Tibial artery (tissue), 4 donors: ENCODE results near the gene TNFSF11.

Source experiments
- DNase-seq, 2 donors: peaks; one replicate each; pipeline ENCODE4 v3.0.0-alpha.2; 2019
- H3K27ac ChIP-seq, 2 donors: fragments of 200-600 bp; sonication (generic) in 1 of 2; 1 replicate in 1 of 2; 2 replicates in 1 of 2; pipeline ENCODE4 v1.5.1; 2018 to 2019; ENCODE audit warnings: mild to moderate bottlenecking in 1 of 2
- H3K27me3 ChIP-seq, 2 donors: fragments of 200-600 bp; sonication (generic) in 1 of 2; one replicate each; pipeline versions ENCODE4 v1.5.1 to v1.6.0; 2016 to 2019
- H3K36me3 ChIP-seq, 3 donors: fragments of 200-600 bp; sonication (generic) in 2 of 3; one replicate each; pipeline ENCODE4 v1.5.1; 2016 to 2019; ENCODE audit warnings: mild to moderate bottlenecking in 2 of 3
- H3K4me1 ChIP-seq, 4 donors: fragments of 200-600 bp; sonication (generic) in 2 of 4; 1 replicate in 3 of 4; 2 replicates in 1 of 4; pipeline ENCODE4 v1.5.1; 2016 to 2019
- H3K4me3 ChIP-seq, 2 donors: fragments of 200-600 bp; sonication (generic) in 1 of 2; 1 replicate in 1 of 2; 2 replicates in 1 of 2; pipeline ENCODE4 v1.5.1; 2018 to 2019; ENCODE audit warnings: mild to moderate bottlenecking in 2 of 2
- H3K9me3 ChIP-seq, 3 donors: fragments of 200-600 bp; sonication (generic) in 1 of 3; one replicate each; pipeline ENCODE4 v1.5.1; 2016 to 2019
- intact Hi-C: fragments of 100-400 bp; cut with DNase I; formaldehyde crosslinking; loops from one replicate; pipeline ENCODE4 v1.15.0; 2023; ENCODE audit warnings: low total_unique reads
- TF ChIP-seq, protein P1 (sequence below), 2 experiments: fragments of 200-600 bp in 1 of 2; fragments of 450-650 bp in 1 of 2; IDR thresholded peaks; one replicate each; pipeline ENCODE4 v1.5.1; 2017 to 2019; ENCODE audit warnings: antibody characterized with exemption in 2 of 2, mild to moderate bottlenecking in 1 of 2, moderate library complexity in 1 of 2

Gene TNFSF11

GRCh38 chr13:42625611-42626010, 51.7 kb downstream of the TNFSF11 start:
- Histone ChIP-seq H3K4me1 (no peaks in the 10 kb centered on the region), H3K36me3 (no peaks in the 10 kb centered on the region), H3K9me3 (no peaks in the 10 kb centered on the region), H3K27me3 (no peaks in the 10 kb centered on the region), H3K27ac (no peak overlapping the region), H3K4me3 (no peak overlapping the region)
- intact Hi-C loops, result no loop called here
- TF ChIP-seq, protein P1, sequence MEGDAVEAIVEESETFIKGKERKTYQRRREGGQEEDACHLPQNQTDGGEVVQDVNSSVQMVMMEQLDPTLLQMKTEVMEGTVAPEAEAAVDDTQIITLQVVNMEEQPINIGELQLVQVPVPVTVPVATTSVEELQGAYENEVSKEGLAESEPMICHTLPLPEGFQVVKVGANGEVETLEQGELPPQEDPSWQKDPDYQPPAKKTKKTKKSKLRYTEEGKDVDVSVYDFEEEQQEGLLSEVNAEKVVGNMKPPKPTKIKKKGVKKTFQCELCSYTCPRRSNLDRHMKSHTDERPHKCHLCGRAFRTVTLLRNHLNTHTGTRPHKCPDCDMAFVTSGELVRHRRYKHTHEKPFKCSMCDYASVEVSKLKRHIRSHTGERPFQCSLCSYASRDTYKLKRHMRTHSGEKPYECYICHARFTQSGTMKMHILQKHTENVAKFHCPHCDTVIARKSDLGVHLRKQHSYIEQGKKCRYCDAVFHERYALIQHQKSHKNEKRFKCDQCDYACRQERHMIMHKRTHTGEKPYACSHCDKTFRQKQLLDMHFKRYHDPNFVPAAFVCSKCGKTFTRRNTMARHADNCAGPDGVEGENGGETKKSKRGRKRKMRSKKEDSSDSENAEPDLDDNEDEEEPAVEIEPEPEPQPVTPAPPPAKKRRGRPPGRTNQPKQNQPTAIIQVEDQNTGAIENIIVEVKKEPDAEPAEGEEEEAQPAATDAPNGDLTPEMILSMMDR (IDR thresholded peaks at IDR 0.05), result no peak
- DNase-seq, result no peak

DNA sequence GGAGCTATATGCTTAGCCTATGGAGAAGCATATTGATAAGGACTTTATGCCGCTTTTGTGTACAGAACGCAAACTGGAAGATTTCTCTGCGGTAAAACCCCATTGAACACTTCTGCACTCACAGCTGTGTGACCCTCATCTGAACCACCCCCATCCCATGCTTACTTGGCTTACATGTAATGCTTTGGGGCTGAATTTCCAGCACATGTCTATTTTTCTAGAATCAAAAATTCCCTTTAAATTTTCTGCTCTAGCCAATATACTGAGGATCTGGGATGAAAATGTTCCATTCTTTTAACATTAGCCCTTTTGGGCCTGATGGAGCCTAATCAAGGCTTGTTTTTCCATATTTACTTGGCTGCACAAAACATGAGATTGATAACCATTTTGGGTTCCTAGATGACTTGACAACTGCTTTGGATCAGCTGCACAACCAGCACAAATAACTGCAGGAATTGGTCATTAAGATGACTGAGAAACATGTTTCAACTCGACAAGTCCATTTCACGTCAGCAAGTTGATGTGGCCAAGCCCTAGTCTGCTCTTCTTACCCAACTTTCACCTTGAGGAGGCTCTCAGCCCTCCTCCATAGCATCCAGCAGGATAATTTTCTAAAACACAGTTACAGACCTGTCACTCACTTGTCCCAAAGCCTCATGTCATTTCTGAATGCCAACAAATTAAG, 52.4 kb downstream of the TNFSF11 start:
- Histone ChIP-seq H3K9me3 (no peaks in the 10 kb centered on the region), H3K27me3 (no peaks in the 10 kb centered on the region), H3K4me3 (no peak overlapping the region), H3K36me3 (no peaks in the 10 kb centered on the region), H3K4me1 (no peaks in the 10 kb centered on the region), H3K27ac (no peak overlapping the region)
- intact Hi-C loops, result no loop called here
- TF ChIP-seq, protein P1 (IDR thresholded peaks at IDR 0.05), result no peak
- no peak for DNase-seq

DNA sequence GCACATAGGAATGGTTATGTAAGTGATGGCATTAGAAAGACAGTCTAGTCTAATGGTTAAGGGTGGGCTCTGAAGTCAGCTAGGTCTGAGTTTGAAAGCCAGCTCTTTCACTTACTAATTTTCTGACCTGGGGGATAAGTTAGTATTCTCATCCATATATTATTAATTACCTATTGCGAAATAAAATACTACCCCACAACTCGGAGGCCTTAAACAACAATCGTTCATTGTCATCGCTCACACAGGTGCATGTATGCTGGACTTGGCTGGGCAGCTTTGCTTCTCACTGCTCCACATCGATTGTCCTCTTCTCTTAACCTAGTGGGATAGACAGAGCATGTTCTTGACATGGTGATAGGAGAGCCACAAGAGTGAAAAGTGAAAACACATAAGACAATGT, 54.7 kb downstream of the TNFSF11 start:
- DNase-seq, result no peak
- intact Hi-C loops, result no loop called here
- TF ChIP-seq, protein P1 (IDR thresholded peaks at IDR 0.05), result no peak
- H3K27me3 ChIP-seq, result no peaks in the 10 kb centered on the region
- no peaks in the 10 kb centered on the region for H3K9me3 ChIP-seq
- H3K27ac ChIP-seq, result no peak overlapping the region
- H3K36me3 ChIP-seq, result no peaks in the 10 kb centered on the region
- H3K4me3 ChIP-seq, result no peak overlapping the region
- H3K4me1 ChIP-seq, result no peaks in the 10 kb centered on the region

DNA sequence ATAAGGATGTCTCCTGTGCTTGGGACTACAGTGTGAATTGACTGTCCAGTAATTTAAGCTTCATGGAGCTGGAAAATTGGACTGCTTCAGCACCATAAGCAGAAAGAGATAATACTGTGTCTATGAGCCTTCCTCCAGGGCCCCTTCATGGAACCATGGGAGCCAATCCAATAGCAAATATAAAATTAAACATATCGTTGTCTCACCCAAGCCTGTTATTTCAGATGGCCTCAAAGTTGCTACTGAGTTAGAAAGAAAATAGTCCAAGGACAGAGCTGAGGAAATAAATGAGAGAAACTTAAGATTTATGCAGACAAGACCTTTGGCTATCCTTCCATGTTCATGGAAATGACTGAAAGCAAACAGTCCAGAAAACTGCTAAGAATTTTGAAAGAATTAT, 57.2 kb downstream of the TNFSF11 start:
- TF ChIP-seq, protein P1 (IDR thresholded peaks at IDR 0.05), result no peak
- no peaks in the 10 kb centered on the region for H3K4me1 ChIP-seq
- no peaks in the 10 kb centered on the region for H3K36me3 ChIP-seq
- no peaks in the 10 kb centered on the region for H3K27me3 ChIP-seq
- no peaks in the 10 kb centered on the region for H3K9me3 ChIP-seq
- no peak overlapping the region for H3K27ac ChIP-seq
- no peak for DNase-seq
- intact Hi-C loops, result no loop called here
- H3K4me3 ChIP-seq, result no peak overlapping the region

GRCh38 chr13:42633495-42633894, 59.5 kb downstream of the TNFSF11 start:
- TF ChIP-seq, protein P1 (IDR thresholded peaks at IDR 0.05), result no peak
- no peaks in the 10 kb centered on the region for H3K4me1 ChIP-seq
- intact Hi-C loops, result no loop called here
- H3K27ac ChIP-seq, result no peak overlapping the region
- H3K4me3 ChIP-seq, result no peak overlapping the region
- no peaks in the 10 kb centered on the region for H3K9me3 ChIP-seq
- no peak for DNase-seq
- H3K36me3 ChIP-seq, result no peaks in the 10 kb centered on the region
- no peaks in the 10 kb centered on the region for H3K27me3 ChIP-seq

GRCh38 chr13:42638101-42638500, 64.1 kb downstream of the TNFSF11 start:
- Histone ChIP-seq H3K4me1 (no peaks in the 10 kb centered on the region), H3K4me3 (no peak overlapping the region), H3K36me3 (no peaks in the 10 kb centered on the region), H3K27me3 (no peaks in the 10 kb centered on the region), H3K27ac (no peak overlapping the region), H3K9me3 (no peaks in the 10 kb centered on the region)
- TF ChIP-seq, protein P1 (IDR thresholded peaks at IDR 0.05), result no peak
- no peak for DNase-seq
- intact Hi-C loops, result no loop called here
